OCI-LY3 (cell line): ENCODE results near the gene GJA4.

Source experiments
- H2AFZ ChIP-seq: fragments of 200-600, 300-600 bp; shearing (Covaris generic); 2 replicates; pipeline ENCODE4 v1.6.0; 2014; ENCODE audit warnings: antibody characterized with exemption, low read depth, low read length
- H3K27ac ChIP-seq: fragments of 200-600, 300-600 bp; sonication (generic); 2 replicates; pipeline ENCODE4 v1.5.1; 2014; ENCODE audit warnings: mild to moderate bottlenecking, low read length, moderate library complexity, mixed read lengths
- H3K27me3 ChIP-seq: fragments of 200-600, 300-600 bp; sonication (generic); 2 replicates; pipeline ENCODE4 v1.6.1; 2014; ENCODE audit warnings: low read depth, low read length, mixed read lengths
- H3K36me3 ChIP-seq: fragments of 200-600, 300-600 bp; sonication (generic); replicated peaks from 2 replicates; pipeline ENCODE3; 2014; ENCODE audit warnings: low read depth, low read length, mixed read lengths
- H3K4me1 ChIP-seq: fragments of 300-600, 200-600 bp; sonication (generic); 2 replicates; pipeline ENCODE4 v1.6.1; 2014; ENCODE audit warnings: low read length, mixed read lengths
- H3K4me2 ChIP-seq: fragments of 200-600, 300-600 bp; sonication (generic); 2 replicates; pipeline ENCODE4 v1.6.1; 2014; ENCODE audit warnings: low read length, mixed read lengths
- H3K4me3 ChIP-seq: fragments of 300-600, 200-600 bp; sonication (generic); 2 replicates; pipeline ENCODE4 v1.5.1; 2014; ENCODE audit warnings: antibody characterized with exemption, mild to moderate bottlenecking, low read length, moderate library complexity
- H3K79me2 ChIP-seq: fragments of 300-600, 200-600 bp; shearing (Covaris generic); 2 replicates; pipeline ENCODE4 v1.6.1; 2014; ENCODE audit warnings: mild to moderate bottlenecking, low read length, mixed read lengths
- H3K9ac ChIP-seq: fragments of 300-600, 200-600 bp; shearing (Covaris generic); 2 replicates; pipeline ENCODE4 v1.6.0; 2014; ENCODE audit warnings: mild to moderate bottlenecking, low read length, moderate library complexity
- H3K9me3 ChIP-seq: fragments of 200-600, 300-600 bp; shearing (Covaris generic); 2 replicates; pipeline ENCODE4 v1.6.1; 2014; ENCODE audit warnings: low read length, mixed read lengths; ENCODE audit not compliant: insufficient read depth
- H4K20me1 ChIP-seq: fragments of 200-600, 300-600 bp; sonication (generic); 2 replicates; pipeline ENCODE4 v1.6.1; 2016; ENCODE audit warnings: low read length, mixed read lengths; ENCODE audit not compliant: insufficient read depth
- CTCF ChIP-seq: fragments of 200-600, 300-600 bp; sonication (generic); IDR thresholded peaks from 2 replicates; pipeline ENCODE4 v1.5.1; 2014; ENCODE audit warnings: antibody characterized with exemption, low read length, low read depth
- EZH2phosphoT487 ChIP-seq: fragments of 200-600 bp; shearing (Covaris generic); IDR thresholded peaks from 2 replicates; pipeline ENCODE4 v1.6.1; 2018; ENCODE audit warnings: antibody characterized with exemption, mixed run types, low read depth

The GJA4 gene

GRCh38 chr1:34757386-34757785 is 35.4 kb upstream of the GJA4 start:
- H3K4me1 ChIP-seq: no peaks in the 10 kb centered on the region
- H3K4me3 ChIP-seq: no peak overlapping the region
- no peak overlapping the region for H3K27ac ChIP-seq
- TF ChIP-seq EZH2phosphoT487 (no peak), CTCF (no peak)
- H4K20me1 ChIP-seq: no peaks in the 10 kb centered on the region
- no peaks in the 10 kb centered on the region for H3K9me3 ChIP-seq
- no peak overlapping the region for H3K4me2 ChIP-seq
- no peak overlapping the region for H3K9ac ChIP-seq
- H3K36me3 ChIP-seq: no peaks in the 10 kb centered on the region
- no peaks in the 10 kb centered on the region for H3K27me3 ChIP-seq
- no peaks in the 10 kb centered on the region for H3K79me2 ChIP-seq
- no peak overlapping the region for H2AFZ ChIP-seq

DNA sequence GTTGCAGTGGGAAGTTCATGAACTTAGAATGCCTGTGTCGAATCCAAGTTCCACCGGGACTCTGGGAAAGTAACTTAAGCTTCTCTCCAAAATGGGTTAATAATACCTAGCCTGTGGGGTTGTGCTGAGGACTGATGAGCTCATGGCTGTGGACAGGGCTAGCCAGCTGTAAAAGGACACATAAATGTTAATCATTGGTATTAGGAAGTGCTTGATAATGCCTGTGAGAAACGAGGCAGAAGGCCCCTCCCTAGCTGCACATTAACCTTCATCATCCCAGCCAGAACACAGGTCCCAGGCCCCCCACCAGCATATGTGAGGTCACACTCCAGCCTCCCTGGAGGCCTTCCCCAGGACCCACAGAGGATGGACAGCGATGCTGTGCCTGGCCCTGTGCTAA is 34.0 kb upstream of the GJA4 start:
- no peak for TF ChIP-seq CTCF
- no peak for TF ChIP-seq EZH2phosphoT487
- Histone ChIP-seq H3K4me2 (no peak overlapping the region), H3K36me3 (no peaks in the 10 kb centered on the region)

DNA sequence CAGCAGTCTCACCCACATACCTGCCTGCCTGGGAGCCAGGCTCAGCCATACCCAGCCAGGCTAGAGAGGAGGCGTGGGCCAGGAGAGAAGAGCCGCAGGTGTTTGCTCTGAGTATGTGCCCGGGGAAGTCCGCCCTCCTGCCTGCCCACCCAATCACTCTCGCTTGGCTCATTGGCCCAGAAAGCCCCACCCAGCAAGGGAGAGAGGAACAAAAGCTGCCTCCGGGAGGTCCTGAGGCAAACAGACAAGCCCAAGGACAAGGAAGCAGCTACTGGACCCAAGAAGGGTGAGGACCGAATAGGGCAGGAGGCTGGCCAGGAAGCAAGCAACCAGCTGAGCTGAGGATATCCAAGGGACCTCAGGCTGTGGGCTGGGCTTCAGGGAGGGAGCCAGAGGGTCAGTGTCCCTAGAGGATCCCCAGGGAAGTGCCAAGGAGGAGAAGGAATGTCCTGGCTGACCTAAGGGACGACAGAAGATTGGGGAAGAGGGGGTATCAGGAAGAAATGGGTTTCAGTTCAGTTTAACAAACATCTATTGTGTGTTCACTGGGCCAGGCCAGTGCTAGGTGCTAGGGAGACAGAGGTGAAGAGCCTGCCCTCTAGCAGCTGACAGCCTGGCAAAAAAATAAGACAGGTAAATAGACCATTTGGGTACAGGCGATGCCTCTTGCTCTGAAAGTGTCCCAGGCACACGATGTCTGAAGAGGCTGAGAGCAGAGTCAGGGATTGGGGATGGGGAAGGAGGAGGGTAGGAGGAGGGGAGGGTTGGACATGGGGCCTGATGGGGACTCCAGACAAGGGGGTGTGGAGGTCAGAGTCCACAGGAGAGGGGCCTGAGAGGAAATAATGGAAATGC is 33.1 kb upstream of the GJA4 start, which contains the start of gene GJB4:
TSS of gene GJB4 (plus strand) at position 238 of the 855 bp plus-strand sequence. CDS start 1,515 bp downstream, outside the sequence.
- H3K27me3 ChIP-seq: no peaks in the 10 kb centered on the region
- no peak within 1 kb of the TSS for H3K9ac ChIP-seq
- TF ChIP-seq CTCF: no peak
- H2AFZ ChIP-seq: no peak within 1 kb of the TSS
- H3K27ac ChIP-seq: no peak within 1 kb of the TSS
- H3K4me1 ChIP-seq: no peaks in the 10 kb centered on the region
- no peaks in the 10 kb centered on the region for H3K9me3 ChIP-seq
- no peak within 1 kb of the TSS for H3K4me2 ChIP-seq
- H3K36me3 ChIP-seq: no peaks in the 10 kb centered on the region
- H4K20me1 ChIP-seq: no peaks in the 10 kb centered on the region
- H3K79me2 ChIP-seq: no peaks in the 10 kb centered on the region
- no peak within 1 kb of the TSS for H3K4me3 ChIP-seq

More for the DNA sequence above, 34.0 kb upstream of the GJA4 start:
- H4K20me1 ChIP-seq: no peaks in the 10 kb centered on the region
- H3K9ac ChIP-seq: no peak overlapping the region
- H3K9me3 ChIP-seq: no peaks in the 10 kb centered on the region
- no peak overlapping the region for H3K27ac ChIP-seq
- H3K4me1 ChIP-seq: no peaks in the 10 kb centered on the region
- H3K27me3 ChIP-seq: no peaks in the 10 kb centered on the region
- no peak overlapping the region for H3K4me3 ChIP-seq
- no peaks in the 10 kb centered on the region for H3K79me2 ChIP-seq
- H2AFZ ChIP-seq: no peak overlapping the region

DNA sequence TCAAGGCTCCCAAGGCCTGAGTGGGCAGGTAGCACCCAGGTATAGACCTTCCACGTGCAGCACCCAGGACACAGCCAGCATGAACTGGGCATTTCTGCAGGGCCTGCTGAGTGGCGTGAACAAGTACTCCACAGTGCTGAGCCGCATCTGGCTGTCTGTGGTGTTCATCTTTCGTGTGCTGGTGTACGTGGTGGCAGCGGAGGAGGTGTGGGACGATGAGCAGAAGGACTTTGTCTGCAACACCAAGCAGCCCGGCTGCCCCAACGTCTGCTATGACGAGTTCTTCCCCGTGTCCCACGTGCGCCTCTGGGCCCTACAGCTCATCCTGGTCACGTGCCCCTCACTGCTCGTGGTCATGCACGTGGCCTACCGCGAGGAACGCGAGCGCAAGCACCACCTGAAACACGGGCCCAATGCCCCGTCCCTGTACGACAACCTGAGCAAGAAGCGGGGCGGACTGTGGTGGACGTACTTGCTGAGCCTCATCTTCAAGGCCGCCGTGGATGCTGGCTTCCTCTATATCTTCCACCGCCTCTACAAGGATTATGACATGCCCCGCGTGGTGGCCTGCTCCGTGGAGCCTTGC is 31.5 kb upstream of the GJA4 start:
- H3K79me2 ChIP-seq: no peaks in the 10 kb centered on the region
- H2AFZ ChIP-seq: no peak overlapping the region
- H3K4me3 ChIP-seq: no peak overlapping the region
- no peaks in the 10 kb centered on the region for H3K4me1 ChIP-seq
- no peaks in the 10 kb centered on the region for H4K20me1 ChIP-seq
- no peak overlapping the region for H3K9ac ChIP-seq
- no peaks in the 10 kb centered on the region for H3K27me3 ChIP-seq
- no peaks in the 10 kb centered on the region for H3K36me3 ChIP-seq
- H3K9me3 ChIP-seq: no peaks in the 10 kb centered on the region
- H3K4me2 ChIP-seq: no peak overlapping the region
- no peak overlapping the region for H3K27ac ChIP-seq
- no peak for TF ChIP-seq CTCF
- no peak for TF ChIP-seq EZH2phosphoT487
